Trophoblast cell (in vitro differentiated cells and primary cell): ENCODE results near the gene DNAH1.
"Not testable (repeated sequence)": the region's sequence is repeated elsewhere in the genome, so short reads cannot be mapped to it uniquely, and the experiment has no call there.

Experiments used
- DNase-seq, 2 donors: peaks; one replicate each; pipeline ENCODE4 v3.0.0-alpha.2; 2016
- H2AFZ ChIP-seq: 2 replicates; pipeline ENCODE4 v1.6.1; 2013; ENCODE audit warnings: low read length, moderate library complexity, mild to moderate bottlenecking; ENCODE audit not compliant: insufficient read depth, poor library complexity
- H2AK5ac ChIP-seq: 2 replicates; pipeline ENCODE4 v1.6.1; 2013; ENCODE audit warnings: mild to moderate bottlenecking, low read length
- H2BK120ac ChIP-seq: 2 replicates; pipeline ENCODE4 v1.6.1; 2013; ENCODE audit warnings: low read length, mild to moderate bottlenecking, moderate library complexity; ENCODE audit not compliant: insufficient read depth, poor library complexity
- H2BK12ac ChIP-seq: 2 replicates; pipeline ENCODE4 v1.6.1; 2013; ENCODE audit warnings: mild to moderate bottlenecking, low read length, moderate library complexity
- H2BK5ac ChIP-seq: 2 replicates; pipeline ENCODE4 v1.6.1; 2013; ENCODE audit warnings: low read length, low read depth, moderate library complexity, mild to moderate bottlenecking; ENCODE audit not compliant: poor library complexity
- H3K14ac ChIP-seq: 2 replicates; pipeline ENCODE4 v1.6.1; 2013; ENCODE audit warnings: mild to moderate bottlenecking, low read length
- H3K18ac ChIP-seq: 2 replicates; pipeline ENCODE4 v1.6.1; 2013; ENCODE audit warnings: mild to moderate bottlenecking, low read length
- H3K23ac ChIP-seq: 2 replicates; pipeline ENCODE4 v1.6.1; 2013; ENCODE audit warnings: low read length
- H3K27ac ChIP-seq: 2 replicates; pipeline ENCODE4 v1.5.1; 2013; ENCODE audit warnings: low read depth, mild to moderate bottlenecking, inconsistent platforms, low read length, moderate library complexity
- H3K27me3 ChIP-seq: 2 replicates; pipeline ENCODE4 v1.6.1; 2013; ENCODE audit warnings: inconsistent platforms, mild to moderate bottlenecking, low read length, moderate library complexity; ENCODE audit not compliant: insufficient read depth
- H3K36me3 ChIP-seq, 2 experiments: 1 replicate in 1 of 2; 2 replicates in 1 of 2; pipeline ENCODE4 v1.6.1; 2013; ENCODE audit warnings: low read length in 2 of 2, mild to moderate bottlenecking in 2 of 2, moderate library complexity in 1 of 2; ENCODE audit not compliant: insufficient read depth in 2 of 2, control insufficient read depth in 1 of 2
- H3K4ac ChIP-seq: 2 replicates; pipeline ENCODE4 v1.6.1; 2013; ENCODE audit warnings: low read depth, mild to moderate bottlenecking, low read length, moderate library complexity
- H3K4me1 ChIP-seq, 2 experiments: 1 replicate in 1 of 2; 2 replicates in 1 of 2; pipeline ENCODE4 v1.6.1; 2013; ENCODE audit warnings: low read length in 2 of 2, mild to moderate bottlenecking in 2 of 2, moderate library complexity in 1 of 2; ENCODE audit not compliant: insufficient read depth in 2 of 2, control insufficient read depth in 1 of 2
- H3K4me2 ChIP-seq: 2 replicates; pipeline ENCODE4 v1.6.1; 2013; ENCODE audit warnings: inconsistent platforms, mild to moderate bottlenecking, low read length, moderate library complexity
- H3K4me3 ChIP-seq: 2 replicates; pipeline ENCODE4 v1.5.1; 2013; ENCODE audit warnings: mild to moderate bottlenecking, low read depth, low read length, inconsistent platforms
- H3K79me1 ChIP-seq: one replicate; pipeline ENCODE4 v1.6.1; 2013; ENCODE audit warnings: low read length
- H3K79me2 ChIP-seq: 2 replicates; pipeline ENCODE4 v1.6.1; 2013; ENCODE audit warnings: low read length, mild to moderate bottlenecking; ENCODE audit not compliant: control insufficient read depth, insufficient read depth, poor library complexity
- H3K9ac ChIP-seq: 2 replicates; pipeline ENCODE4 v1.6.1; 2013; ENCODE audit warnings: mild to moderate bottlenecking, low read length
- H3K9me3 ChIP-seq: 2 replicates; pipeline ENCODE4 v1.6.1; 2013; ENCODE audit warnings: low read depth, mild to moderate bottlenecking, control low read depth, inconsistent platforms, low read length; ENCODE audit not compliant: insufficient read depth
- H4K12ac ChIP-seq: 2 replicates; pipeline ENCODE4 v1.6.1; 2013; ENCODE audit warnings: low read depth, mild to moderate bottlenecking, low read length, moderate library complexity
- H4K8ac ChIP-seq: 2 replicates; pipeline ENCODE4 v1.6.1; 2013; ENCODE audit warnings: low read depth, mild to moderate bottlenecking, low read length, moderate library complexity
- H4K91ac ChIP-seq: one replicate; pipeline ENCODE4 v1.6.1; 2013; ENCODE audit warnings: low read depth, mild to moderate bottlenecking, low read length, moderate library complexity
- WGBS: extraction: QIAGEN DNeasy Blood & Tissue Kit; methylation state at CpG from one replicate; pipeline ENCODE4 v1.1.7; 2013; ENCODE audit warnings: missing lambda C conversion rate; ENCODE audit not compliant: insufficient read length, insufficient coverage; ENCODE audit errors: extremely low coverage; 5-methylcytosine and 5-hydroxymethylcytosine counted together

The DNAH1 gene

GRCh38 chr3:52272172-52272571, 43.9 kb upstream of the DNAH1 start:
- H3K9me3 ChIP-seq, H2AFZ ChIP-seq, H3K23ac ChIP-seq, H2BK5ac ChIP-seq, H3K4me2 ChIP-seq, H3K14ac ChIP-seq, H3K9ac ChIP-seq, H2BK12ac ChIP-seq, H3K27ac ChIP-seq, H4K91ac ChIP-seq, H3K27me3 ChIP-seq, H4K8ac ChIP-seq, H3K4me3 ChIP-seq, DNase-seq, H2AK5ac ChIP-seq, H3K79me1 ChIP-seq, H2BK120ac ChIP-seq, H4K12ac ChIP-seq, H3K18ac ChIP-seq, H3K4me1 ChIP-seq, H3K4ac ChIP-seq: not testable (repeated sequence)
- peaks cover 20% of the 10 kb centered on the region for H3K79me2 ChIP-seq
- no CpG with 5 or more reads among the region's 9 CpGs for WGBS
- peaks cover 18 to 23% of the 10 kb centered on the region in 2 experiments for H3K36me3 ChIP-seq

- H2BK5ac ChIP-seq, result no peak overlapping the region
- peaks cover 5 to 7% of the 10 kb centered on the region in 2 experiments for H3K4me1 ChIP-seq
- no peak overlapping the region for H3K4me2 ChIP-seq
- no peak overlapping the region for H3K9ac ChIP-seq
- no peak overlapping the region for H4K91ac ChIP-seq
- no peak overlapping the region for H3K18ac ChIP-seq
- peaks cover 18 to 23% of the 10 kb centered on the region in 2 experiments for H3K36me3 ChIP-seq
- H3K27me3 ChIP-seq, result no peaks in the 10 kb centered on the region
- no peak overlapping the region for H3K4me3 ChIP-seq
- peaks cover 2% of the 10 kb centered on the region for H3K79me1 ChIP-seq
- peak overlapping the region; percentile 90 for H3K4ac ChIP-seq
- no peak overlapping the region for H4K12ac ChIP-seq
- no peak overlapping the region for H2AFZ ChIP-seq
- no peak for DNase-seq
- WGBS, result no CpG with 5 or more reads among the region's 3 CpGs
- H3K27ac ChIP-seq, result no peak overlapping the region
- H3K9me3 ChIP-seq, result no peaks in the 10 kb centered on the region
- H3K23ac ChIP-seq, result no peak overlapping the region
- H2AK5ac ChIP-seq, result no peak overlapping the region
- no peak overlapping the region for H2BK12ac ChIP-seq
- H3K79me2 ChIP-seq, result peaks cover 24% of the 10 kb centered on the region
- no peak overlapping the region for H4K8ac ChIP-seq
- no peak overlapping the region for H3K14ac ChIP-seq
- no peak overlapping the region for H2BK120ac ChIP-seq
Observed at GRCh38 chr3:52272831-52273230, 43.3 kb upstream of the DNAH1 start.

- not testable (repeated sequence) for H3K18ac ChIP-seq, H3K23ac ChIP-seq, H2AFZ ChIP-seq, H2AK5ac ChIP-seq, H2BK120ac ChIP-seq, H3K9me3 ChIP-seq, H3K4me3 ChIP-seq, H4K91ac ChIP-seq, H2BK5ac ChIP-seq, H3K14ac ChIP-seq, H3K27me3 ChIP-seq, H4K12ac ChIP-seq, H3K9ac ChIP-seq, H4K8ac ChIP-seq, H3K4ac ChIP-seq, H3K27ac ChIP-seq, H3K4me2 ChIP-seq, H2BK12ac ChIP-seq
- Histone ChIP-seq H3K4me1 (peaks cover 10 to 11% of the 10 kb centered on the region in 2 experiments), H3K36me3 (peaks cover 7 to 11% of the 10 kb centered on the region in 2 experiments), H3K79me1 (peaks cover 16% of the 10 kb centered on the region), H3K79me2 (peaks cover 31% of the 10 kb centered on the region)
- no CpG with 5 or more reads among the region's 18 CpGs for WGBS
- DNase-seq, result peak in 1 of 2 donors; percentile 74
Observed at GRCh38 chr3:52274781-52275180, 41.3 kb upstream of the DNAH1 start.

- Histone ChIP-seq H3K4me3 (peak overlapping the region; percentile 88), H3K79me1 (peaks cover 18% of the 10 kb centered on the region), H3K36me3 (peaks cover 3 to 4% of the 10 kb centered on the region in 2 experiments), H3K4ac (peak overlapping the region; percentile 71), H3K4me1 (peaks cover 16% of the 10 kb centered on the region in 2 experiments), H2BK5ac (peak overlapping the region; percentile 36), H3K27ac (no peak overlapping the region), H3K18ac (peak overlapping the region; percentile 49), H3K23ac (no peak overlapping the region), H3K9ac (peak overlapping the region; percentile 68), H3K14ac (peak overlapping the region; percentile 78), H4K91ac (peak overlapping the region; percentile 33), H2AK5ac (peak overlapping the region; percentile 88), H4K12ac (peak overlapping the region; percentile 39), H2BK12ac (no peak overlapping the region), H3K79me2 (peaks cover 31% of the 10 kb centered on the region), H3K9me3 (no peaks in the 10 kb centered on the region), H4K8ac (peak overlapping the region; percentile 43), H2AFZ (no peak overlapping the region), H3K27me3 (no peaks in the 10 kb centered on the region), H3K4me2 (peak overlapping the region; percentile 94), H2BK120ac (no peak overlapping the region)
- DNase-seq, result peak in 1 of 2 donors; percentile 47
- WGBS, result no CpG with 5 or more reads among the region's 28 CpGs
Observed at GRCh38 chr3:52277071-52277964, 38.8 kb upstream of the DNAH1 start.
